Measurements from ENCODE around the gene PDE6D. TPM values are rescaled to one million over a fixed set of nuclear protein-coding genes. Genes with fewer than 3 reads are reported as not detected.

PDE6D gene
- total and polyA plus RNA-seq, 2 of the 13 experiments (the other 11 are each of a cell fraction or from before 2014, with no cell fraction given): 14.1 to 23.2 TPM

DNA sequence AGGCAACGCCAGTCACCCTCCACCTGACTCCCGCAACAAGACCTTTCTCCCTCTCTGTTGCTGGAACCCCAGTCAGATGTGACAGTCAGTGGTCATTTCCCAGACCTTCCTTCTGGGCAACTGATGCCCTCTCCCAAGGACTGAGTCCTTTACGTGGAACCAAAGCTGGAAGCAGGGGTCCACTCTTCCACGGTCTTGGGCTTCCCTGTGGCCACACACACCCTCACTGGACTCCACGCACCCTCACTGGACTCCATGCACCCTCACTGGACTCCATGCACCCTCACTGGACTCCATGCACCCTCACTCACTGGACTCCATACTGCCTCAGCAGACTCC, 65.6 kb downstream of the PDE6D start:
- ChIA-PET POLR2A (interaction anchor here (1.1 to 5.7 kb wide), 8 partner anchors 16 to 251 kb away, joined by 4 to 26 read pairs (median 18); partner anchors contain the start of gene NCL), CTCF (ENCODE audit: low intra/inter-chr PET ratio, low total read pairs) (interaction anchor here (1.0 to 5.5 kb wide), 5 partner anchors 29 to 103 kb away, joined by 3 to 82 read pairs (median 15); no protein-coding TSS in a partner anchor)
- TF ChIP-seq KDM2A (CRISPR knock-in tag; IDR thresholded peaks at IDR 0.05; ENCODE audit: borderline replicate concordance, low read depth): 0 out of 2 replicates have a peak, but pooled peaks have one; percentile 21
- TF ChIP-seq RAD21 (CRISPR knock-in tag; IDR thresholded peaks at IDR 0.05): no peak
- peak; percentile 7 for TF ChIP-seq XRCC5 (optimal IDR thresholded peaks at IDR 0.05; ENCODE audit: low read length)
- TF ChIP-seq ZNF205 (CRISPR knock-in tag; IDR thresholded peaks at IDR 0.05): 0 out of 2 replicates have a peak, but pooled peaks have one; percentile 42
- TF ChIP-seq, protein P1, sequence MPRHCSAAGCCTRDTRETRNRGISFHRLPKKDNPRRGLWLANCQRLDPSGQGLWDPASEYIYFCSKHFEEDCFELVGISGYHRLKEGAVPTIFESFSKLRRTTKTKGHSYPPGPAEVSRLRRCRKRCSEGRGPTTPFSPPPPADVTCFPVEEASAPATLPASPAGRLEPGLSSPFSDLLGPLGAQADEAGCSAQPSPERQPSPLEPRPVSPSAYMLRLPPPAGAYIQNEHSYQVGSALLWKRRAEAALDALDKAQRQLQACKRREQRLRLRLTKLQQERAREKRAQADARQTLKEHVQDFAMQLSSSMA (CRISPR knock-in tag; IDR thresholded peaks at IDR 0.05): 0 out of 2 replicates have a peak, but pooled peaks have one; percentile 19
- no peak for TF ChIP-seq HNF1A (IDR thresholded peaks at IDR 0.05; ENCODE audit: low read depth)
- 0 out of 2 replicates have a peak, but pooled peaks have one; percentile 2 for TF ChIP-seq HNF1A (CRISPR knock-in tag; IDR thresholded peaks at IDR 0.05; ENCODE audit: borderline replicate concordance)
- no peak for TF ChIP-seq RARA (CRISPR knock-in tag; IDR thresholded peaks at IDR 0.05)
- no peak for FAIRE-seq
- Histone ChIP-seq H3K4me3 (replicated peaks in 1 of 3; ENCODE audit: insufficient read depth in 1 of 3, low read depth in 2 of 3, low read length in 3 of 3) (no peak overlapping the region), H3K9ac (ENCODE audit: insufficient read depth, low read depth, low read length) (no peak overlapping the region), H3K27ac (ENCODE audit: extremely low read length, insufficient read depth, low read length) (no peak overlapping the region), H2AFZ (ENCODE audit: low read length) (no peak overlapping the region), H3K4me2 (ENCODE audit: low read depth, low read length) (no peak overlapping the region), H3K4me1 (ENCODE audit: insufficient read depth, low read length) (peaks cover 63% of the 10 kb centered on the region), H3K9me3 (ENCODE audit: low read length) (no peaks in the 10 kb centered on the region), H3K36me3 (replicated peaks in 1 of 2; ENCODE audit: control insufficient read depth in 1 of 2, insufficient read depth in 2 of 2, low read length in 2 of 2) (peaks cover 15 to 17% of the 10 kb centered on the region in 2 experiments), H4K20me1 (ENCODE audit: insufficient read depth, low read length) (peaks cover 38% of the 10 kb centered on the region), H3K27me3 (ENCODE audit: control insufficient read depth in 1 of 2, insufficient read depth in 2 of 2, low read length in 2 of 2) (no peaks in the 10 kb centered on the region), H3K79me2 (ENCODE audit: insufficient read depth, low read length) (peaks cover 22% of the 10 kb centered on the region)
- intact Hi-C loops (cut with micrococcal nuclease; ENCODE audit: unreplicated experiment): loop anchor here (1.0 to 2.0 kb wide), 4 partner anchors 29 to 103 kb away; no protein-coding TSS in a partner anchor
- in situ Hi-C loops (cut with HindIII; ENCODE audit: extremely low pct_ligation_motif_present, low pct_unique_long_range_greater_than_20kb): no loop called here
- 53% methylated on average over 5 of the region's 5 CpGs for WGBS (ENCODE audit: low lambda C conversion rate)
- ATAC-seq: peak; percentile 2
- no peak for DNase-seq (ENCODE audit: low spot score)
- no TSS peak for BruUV-seq (replicated peaks)
